HG02642 (cell line): ENCODE results near the gene SNX25.
"Not testable (repeated sequence)": the region's sequence is repeated elsewhere in the genome, so short reads cannot be mapped to it uniquely, and the experiment has no call there.

Experiments
- ATAC-seq: cut with Tn5 transposase; IDR thresholded peaks from one replicate; pipeline ENCODE4 v1.9.1; 2021; ENCODE audit warnings: mild to moderate bottlenecking; ENCODE audit not compliant: unreplicated experiment, poor library complexity

The SNX25 gene

GRCh38 chr4:185209031-185209851 lies at the start of gene SNX25:
Gene SNX25, plus strand, starts transcription at chr4:185209598. Its CDS starts 229 bp downstream, at chr4:185209827.
- ATAC-seq: peak; percentile 82

- peak; percentile 85 for ATAC-seq
These were observed 43.8 kb upstream of the SNX25 start for GRCh38 chr4:185165605-185166063.

- ATAC-seq: no peak
These were observed 42.2 kb upstream of the SNX25 start for GRCh38 chr4:185167234-185167633.

- peak; percentile 73 for ATAC-seq
These were observed 37.9 kb upstream of the SNX25 start for GRCh38 chr4:185171373-185172071.

- no peak for ATAC-seq
These were observed 29.9 kb upstream of the SNX25 start for GRCh38 chr4:185179488-185179887.

- no peak for ATAC-seq
These were observed 27.2 kb upstream of the SNX25 start for GRCh38 chr4:185182239-185182638.

GRCh38 chr4:185183622-185184281 lies 25.6 kb upstream of the SNX25 start:
- no peak for ATAC-seq

- ATAC-seq: no peak
These were observed 22.6 kb upstream of the SNX25 start for GRCh38 chr4:185186769-185187168.

- ATAC-seq: no peak
These were observed 19.6 kb upstream of the SNX25 start for GRCh38 chr4:185189606-185190305.

GRCh38 chr4:185190306-185190856 lies 19.0 kb upstream of the SNX25 start:
- no peak for ATAC-seq

GRCh38 chr4:185192059-185192458 lies 17.3 kb upstream of the SNX25 start:
- ATAC-seq: peak; percentile 81

GRCh38 chr4:185194924-185195888 lies 14.2 kb upstream of the SNX25 start:
- no peak for ATAC-seq

GRCh38 chr4:185196437-185196836 lies 13.0 kb upstream of the SNX25 start:
- no peak for ATAC-seq

- not testable (repeated sequence) for ATAC-seq
These were observed 11.2 kb upstream of the SNX25 start for GRCh38 chr4:185198189-185198588.

- ATAC-seq: no peak
These were observed 7.1 kb upstream of the SNX25 start for GRCh38 chr4:185201977-185202962.

- peak; percentile 8 for ATAC-seq
These were observed 6.4 kb upstream of the SNX25 start for GRCh38 chr4:185202984-185203485.

- peak; percentile 85 for ATAC-seq
These were observed 5.7 kb upstream of the SNX25 start, which contains the start of gene CFAP97 for GRCh38 chr4:185203486-185204237. Gene CFAP97, minus strand, starts transcription at chr4:185204000. Its CDS starts 12,804 bp downstream, at chr4:185191196.
